ENCODE data around the gene CCL18. TPM values are rescaled to one million over a fixed set of nuclear protein-coding genes. Genes with fewer than 3 reads are reported as not detected.
"Not testable (repeated sequence)": the region's sequence is repeated elsewhere in the genome, so short reads cannot be mapped to it uniquely, and the experiment has no call there.

Gene CCL18
- total RNA-seq, 1 donor from 2014 or later: not detected

DNA sequence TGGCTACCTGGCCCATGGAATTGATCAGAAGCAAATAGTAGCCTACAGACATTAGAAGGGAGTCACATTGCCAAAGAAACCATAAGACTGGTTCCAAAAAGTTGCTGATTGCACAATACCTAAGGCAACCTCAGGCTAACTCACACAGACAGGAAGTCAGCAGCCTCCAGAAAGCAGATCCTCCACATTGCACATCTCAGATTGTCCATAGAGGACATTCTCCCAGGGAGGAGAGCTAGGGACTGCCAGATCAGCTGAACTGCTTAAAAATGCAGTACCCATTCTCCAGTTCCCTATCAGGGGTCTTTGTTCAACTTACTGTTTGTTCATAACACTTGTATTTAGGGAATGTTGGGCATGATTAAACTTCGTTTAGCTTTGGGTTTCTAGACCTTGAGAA is 21.7 kb downstream of the CCL18 start:
- H3K79me2 ChIP-seq (ENCODE audit: insufficient read depth, low read length): no peaks in the 10 kb centered on the region
- FAIRE-seq (no peak), DNase-seq (ENCODE audit: low read depth) (no peak)
- H3K27ac ChIP-seq (ENCODE audit: low read depth, low read length): no peak overlapping the region
- no peak overlapping the region for H3K4me3 ChIP-seq (ENCODE audit: insufficient read depth, low read depth, low read length)
- no peak overlapping the region for H2AFZ ChIP-seq (ENCODE audit: low read depth, low read length)
- no peak overlapping the region for H3K4me2 ChIP-seq (ENCODE audit: low read length)
- H4K20me1 ChIP-seq (ENCODE audit: insufficient read depth, low read length): no peaks in the 10 kb centered on the region
- no peaks in the 10 kb centered on the region for H3K27me3 ChIP-seq (ENCODE audit: insufficient read depth, low read length)
- Mint-ChIP-seq H3K4me1 (ENCODE audit: low read depth, unreplicated experiment) (peaks cover 17% of the 10 kb centered on the region), H3K27ac (ENCODE audit: unreplicated experiment) (no peak overlapping the region), H3K36me3 (ENCODE audit: low read depth, unreplicated experiment) (no peaks in the 10 kb centered on the region), H3K27me3 (ENCODE audit: low read depth, unreplicated experiment) (peaks cover 6% of the 10 kb centered on the region), H3K9me3 (ENCODE audit: unreplicated experiment) (no peaks in the 10 kb centered on the region), H3K4me3 (ENCODE audit: unreplicated experiment) (no peak overlapping the region)
- no peaks in the 10 kb centered on the region for H3K36me3 ChIP-seq (ENCODE audit: insufficient read depth, low read length)
- H3K4me1 ChIP-seq (ENCODE audit: insufficient read depth, low read length): no peaks in the 10 kb centered on the region
- TF ChIP-seq, protein P1, sequence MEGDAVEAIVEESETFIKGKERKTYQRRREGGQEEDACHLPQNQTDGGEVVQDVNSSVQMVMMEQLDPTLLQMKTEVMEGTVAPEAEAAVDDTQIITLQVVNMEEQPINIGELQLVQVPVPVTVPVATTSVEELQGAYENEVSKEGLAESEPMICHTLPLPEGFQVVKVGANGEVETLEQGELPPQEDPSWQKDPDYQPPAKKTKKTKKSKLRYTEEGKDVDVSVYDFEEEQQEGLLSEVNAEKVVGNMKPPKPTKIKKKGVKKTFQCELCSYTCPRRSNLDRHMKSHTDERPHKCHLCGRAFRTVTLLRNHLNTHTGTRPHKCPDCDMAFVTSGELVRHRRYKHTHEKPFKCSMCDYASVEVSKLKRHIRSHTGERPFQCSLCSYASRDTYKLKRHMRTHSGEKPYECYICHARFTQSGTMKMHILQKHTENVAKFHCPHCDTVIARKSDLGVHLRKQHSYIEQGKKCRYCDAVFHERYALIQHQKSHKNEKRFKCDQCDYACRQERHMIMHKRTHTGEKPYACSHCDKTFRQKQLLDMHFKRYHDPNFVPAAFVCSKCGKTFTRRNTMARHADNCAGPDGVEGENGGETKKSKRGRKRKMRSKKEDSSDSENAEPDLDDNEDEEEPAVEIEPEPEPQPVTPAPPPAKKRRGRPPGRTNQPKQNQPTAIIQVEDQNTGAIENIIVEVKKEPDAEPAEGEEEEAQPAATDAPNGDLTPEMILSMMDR (IDR thresholded peaks at IDR 0.05; ENCODE audit: insufficient read depth, low read depth, low read length): no peak
- no peak for TF ChIP-seq EZH2 (IDR thresholded peaks at IDR 0.05; ENCODE audit: insufficient read depth, low read length)
- H3K9ac ChIP-seq (ENCODE audit: low read length): no peak overlapping the region
- H3K9me3 ChIP-seq (ENCODE audit: insufficient read depth, low read depth, low read length): no peaks in the 10 kb centered on the region

DNA sequence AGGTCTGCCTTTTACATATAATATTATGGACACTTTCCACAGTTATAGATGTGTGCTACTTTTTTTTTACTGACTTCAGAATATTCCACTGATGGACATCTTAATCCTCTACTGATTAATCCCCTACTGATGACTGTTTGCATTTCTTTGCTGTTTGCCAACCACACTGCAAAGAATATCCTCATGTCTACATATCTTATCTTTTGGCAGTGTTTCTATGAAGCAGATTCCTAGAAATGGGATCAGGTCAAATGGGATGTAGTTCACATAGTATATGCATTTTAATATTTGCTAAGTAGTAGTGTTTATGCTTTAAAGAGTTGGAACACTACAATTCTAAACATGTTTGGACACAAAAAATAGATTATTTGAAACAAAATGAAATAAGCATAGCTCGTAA is 22.7 kb downstream of the CCL18 start:
- H3K9me3 Mint-ChIP-seq (ENCODE audit: unreplicated experiment): no peaks in the 10 kb centered on the region
- FAIRE-seq (no peak), DNase-seq (ENCODE audit: low read depth) (no peak)
- H3K9me3 ChIP-seq (ENCODE audit: insufficient read depth, low read depth, low read length): no peaks in the 10 kb centered on the region
- no peaks in the 10 kb centered on the region for H3K79me2 ChIP-seq (ENCODE audit: insufficient read depth, low read length)
- no peaks in the 10 kb centered on the region for H4K20me1 ChIP-seq (ENCODE audit: insufficient read depth, low read length)
- H3K36me3 Mint-ChIP-seq (ENCODE audit: low read depth, unreplicated experiment): no peaks in the 10 kb centered on the region
- H3K36me3 ChIP-seq (ENCODE audit: insufficient read depth, low read length): no peaks in the 10 kb centered on the region
- H3K9ac ChIP-seq (ENCODE audit: low read length): no peak overlapping the region
- H3K4me1 ChIP-seq (ENCODE audit: insufficient read depth, low read length): no peaks in the 10 kb centered on the region
- H3K27me3 Mint-ChIP-seq (ENCODE audit: low read depth, unreplicated experiment): peaks cover 5% of the 10 kb centered on the region
- H3K4me2 ChIP-seq (ENCODE audit: low read length): no peak overlapping the region
- no peak for TF ChIP-seq EZH2 (IDR thresholded peaks at IDR 0.05; ENCODE audit: insufficient read depth, low read length)
- TF ChIP-seq, protein P1 (IDR thresholded peaks at IDR 0.05; ENCODE audit: insufficient read depth, low read depth, low read length): no peak
- H3K27ac Mint-ChIP-seq (ENCODE audit: unreplicated experiment): no peak overlapping the region
- no peak overlapping the region for H3K4me3 Mint-ChIP-seq (ENCODE audit: unreplicated experiment)
- no peak overlapping the region for H2AFZ ChIP-seq (ENCODE audit: low read depth, low read length)
- H3K27me3 ChIP-seq (ENCODE audit: insufficient read depth, low read length): no peaks in the 10 kb centered on the region
- peaks cover 17% of the 10 kb centered on the region for H3K4me1 Mint-ChIP-seq (ENCODE audit: low read depth, unreplicated experiment)
- no peak overlapping the region for H3K4me3 ChIP-seq (ENCODE audit: insufficient read depth, low read depth, low read length)
- no peak overlapping the region for H3K27ac ChIP-seq (ENCODE audit: low read depth, low read length)

DNA sequence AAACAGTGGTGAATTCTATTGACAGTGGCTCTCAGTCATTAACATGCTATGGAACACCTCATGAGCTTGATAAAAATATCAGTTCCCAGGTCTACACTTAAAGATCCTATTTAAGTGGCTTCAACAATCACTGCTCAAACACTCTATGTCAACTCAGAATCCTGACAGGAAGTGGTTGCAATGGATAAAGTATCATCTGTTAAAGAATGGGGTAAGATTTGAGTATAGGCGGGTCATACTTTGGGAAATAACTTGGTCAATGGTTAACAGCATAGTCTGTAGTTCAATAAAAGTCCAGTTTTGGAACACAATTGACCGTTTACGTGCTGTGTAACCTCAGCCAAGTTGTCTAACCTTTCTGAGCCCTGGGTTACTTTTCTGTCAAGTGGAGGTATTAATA is 23.4 kb downstream of the CCL18 start:
- H3K27me3 Mint-ChIP-seq (ENCODE audit: low read depth, unreplicated experiment); H3K4me3 Mint-ChIP-seq (ENCODE audit: unreplicated experiment); H3K79me2 ChIP-seq (ENCODE audit: insufficient read depth, low read length); H3K27ac ChIP-seq (ENCODE audit: low read depth, low read length); H3K36me3 Mint-ChIP-seq (ENCODE audit: low read depth, unreplicated experiment); H3K36me3 ChIP-seq (ENCODE audit: insufficient read depth, low read length); H3K4me1 ChIP-seq (ENCODE audit: insufficient read depth, low read length); H3K27me3 ChIP-seq (ENCODE audit: insufficient read depth, low read length); H3K4me3 ChIP-seq (ENCODE audit: insufficient read depth, low read depth, low read length); H3K9me3 Mint-ChIP-seq (ENCODE audit: unreplicated experiment); H3K9ac ChIP-seq (ENCODE audit: low read length); FAIRE-seq; H3K27ac Mint-ChIP-seq (ENCODE audit: unreplicated experiment); H3K4me2 ChIP-seq (ENCODE audit: low read length); H3K9me3 ChIP-seq (ENCODE audit: insufficient read depth, low read depth, low read length); H2AFZ ChIP-seq (ENCODE audit: low read depth, low read length); DNase-seq (ENCODE audit: low read depth); H4K20me1 ChIP-seq (ENCODE audit: insufficient read depth, low read length): not testable (repeated sequence)
- peaks cover 17% of the 10 kb centered on the region for H3K4me1 Mint-ChIP-seq (ENCODE audit: low read depth, unreplicated experiment)

DNA sequence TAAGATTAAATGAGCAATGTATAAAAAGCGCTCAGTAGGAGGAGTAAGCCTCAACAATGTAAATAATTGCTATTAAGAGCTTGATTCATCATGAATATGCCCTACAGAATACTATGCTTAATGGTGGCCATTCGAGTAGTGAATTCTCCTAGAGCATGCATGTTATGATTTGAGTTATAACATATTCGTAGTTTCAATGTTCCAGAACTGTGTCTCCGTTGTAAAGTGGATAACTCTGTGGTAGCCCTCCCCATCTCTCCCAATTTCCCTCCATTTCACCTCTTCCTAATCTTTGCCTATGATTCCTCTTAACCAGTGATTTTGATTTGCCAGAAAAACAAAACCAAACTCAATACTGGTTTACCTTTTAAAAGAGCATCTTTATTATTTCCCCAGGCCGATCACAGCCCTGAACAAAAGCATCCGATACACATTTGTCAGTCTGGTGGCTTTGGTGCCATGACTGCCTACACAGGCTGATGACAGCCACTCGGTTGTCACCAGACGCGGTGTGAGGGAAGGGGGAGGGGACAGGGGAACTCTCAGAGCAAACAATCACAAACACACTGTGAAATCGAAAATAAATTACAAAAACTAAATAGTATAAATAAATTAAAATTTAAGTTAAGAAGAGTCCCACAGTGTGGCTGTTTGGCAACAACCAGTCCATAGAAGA is 24.0 kb downstream of the CCL18 start:
- H3K4me1 Mint-ChIP-seq (ENCODE audit: low read depth, unreplicated experiment): peaks cover 17% of the 10 kb centered on the region
- not testable (repeated sequence) for H3K27me3 ChIP-seq (ENCODE audit: insufficient read depth, low read length); H3K4me2 ChIP-seq (ENCODE audit: low read length); DNase-seq (ENCODE audit: low read depth); H3K9ac ChIP-seq (ENCODE audit: low read length); H3K36me3 ChIP-seq (ENCODE audit: insufficient read depth, low read length); H3K27ac ChIP-seq (ENCODE audit: low read depth, low read length); H3K36me3 Mint-ChIP-seq (ENCODE audit: low read depth, unreplicated experiment); H3K4me3 Mint-ChIP-seq (ENCODE audit: unreplicated experiment); FAIRE-seq; H3K4me1 ChIP-seq (ENCODE audit: insufficient read depth, low read length); H3K4me3 ChIP-seq (ENCODE audit: insufficient read depth, low read depth, low read length); H3K27me3 Mint-ChIP-seq (ENCODE audit: low read depth, unreplicated experiment); H3K9me3 Mint-ChIP-seq (ENCODE audit: unreplicated experiment); H4K20me1 ChIP-seq (ENCODE audit: insufficient read depth, low read length); H2AFZ ChIP-seq (ENCODE audit: low read depth, low read length); H3K27ac Mint-ChIP-seq (ENCODE audit: unreplicated experiment); H3K79me2 ChIP-seq (ENCODE audit: insufficient read depth, low read length); H3K9me3 ChIP-seq (ENCODE audit: insufficient read depth, low read depth, low read length)
